Activated CD4-positive, alpha-beta T cell treated with anti-CD3 and anti-CD28 coated beads for 36 hours (primary cell): ENCODE data around the gene COL4A1. TPM values are rescaled to one million over a fixed set of nuclear protein-coding genes. Genes with fewer than 3 reads are reported as not detected.

ENCODE experiments used
- ATAC-seq: fragments of 200-7000 bp; cut with Tn5 transposase; one replicate; pipeline ENCODE4 v1.10.0; 2021; ENCODE audit warnings: mild to moderate bottlenecking, moderate library complexity
- CTCF ChIA-PET: fragments of 350-600 bp; sonication (Branson Sonifier 250); formaldehyde crosslinking; loops from one replicate; lab custom pipeline; 2021; ENCODE audit warnings: antibody characterized with exemption; lab: Charles Lee
- POLR2A ChIA-PET: fragments of 350-600 bp; sonication (Branson Sonifier 250); formaldehyde crosslinking; loops from one replicate; lab custom pipeline; 2021; ENCODE audit warnings: antibody characterized with exemption, inconsistent platforms; lab: Charles Lee
- DNase-seq: peaks from one replicate; pipeline ENCODE4 v3.0.0-alpha.2; 2020
- H3K27ac Mint-ChIP-seq: one replicate; pipeline ENCODE4 v1.8.0; 2021; ENCODE audit warnings: mixed read lengths
- H3K27me3 Mint-ChIP-seq: one replicate; pipeline ENCODE4 v1.8.0; 2021; ENCODE audit warnings: mixed read lengths
- H3K36me3 Mint-ChIP-seq: one replicate; pipeline ENCODE4 v1.8.0; 2021; ENCODE audit warnings: low read depth, mixed read lengths
- H3K4me1 Mint-ChIP-seq: one replicate; pipeline ENCODE4 v1.8.0; 2021; ENCODE audit warnings: mixed read lengths
- H3K4me3 Mint-ChIP-seq: one replicate; pipeline ENCODE4 v1.8.0; 2021; ENCODE audit warnings: mild to moderate bottlenecking, moderate library complexity, mixed read lengths
- H3K9me3 Mint-ChIP-seq: one replicate; pipeline ENCODE4 v1.8.0; 2021; ENCODE audit warnings: low read depth, mixed read lengths
- intact Hi-C, 2 experiments: fragments of 100-400 bp; cut with DNase I in 1 of 2; cut with micrococcal nuclease in 1 of 2; formaldehyde crosslinking; loops; one replicate each; pipeline versions ENCODE4 v1.14.2 to v1.15.1; 2022 to 2024; cut with DNase I, micrococcal nuclease
- microRNA-seq: library from miRNA; unstranded; fragments of <30 nt; microRNA quantifications from one replicate; pipeline ENCODE4 v1.2.0, GENCODE V29; 2021; ENCODE audit warnings: borderline replicate concordance
- total RNA-seq, 2 experiments: library from RNA; stranded (reverse); gene quantifications; one replicate each; pipeline ENCODE4 v1.2.3, GENCODE V29; 2021

COL4A1 gene
- total RNA-seq, 2 experiments from 2014 or later, result 0.14 TPM; not detected in 1

GRCh38 chr13:110102053-110102452, 204.9 kb downstream of the COL4A1 start:
- Mint-ChIP-seq H3K36me3 (no peaks in the 10 kb centered on the region), H3K27ac (no peak overlapping the region), H3K4me3 (no peak overlapping the region), H3K4me1 (no peaks in the 10 kb centered on the region), H3K27me3 (peaks cover 2% of the 10 kb centered on the region), H3K9me3 (peaks cover 20% of the 10 kb centered on the region)
- POLR2A ChIA-PET, result no interaction called here
- CTCF ChIA-PET, result no interaction called here
- DNase-seq (no peak), ATAC-seq (no peak)
- intact Hi-C loops, result no loop called here

- Mint-ChIP-seq H3K36me3 (no peaks in the 10 kb centered on the region), H3K9me3 (peaks cover 20% of the 10 kb centered on the region), H3K27me3 (no peaks in the 10 kb centered on the region), H3K27ac (no peak overlapping the region), H3K4me3 (no peak overlapping the region), H3K4me1 (no peaks in the 10 kb centered on the region)
- DNase-seq, result no peak
- ATAC-seq, result no peak
- intact Hi-C loops, result no loop called here
- POLR2A ChIA-PET, result no interaction called here
- CTCF ChIA-PET, result no interaction called here
Observed at GRCh38 chr13:110099922-110100321, 207.0 kb downstream of the COL4A1 start.

Small RNAs within 50 kb of the gene (microRNA-seq; reads per million reads assigned to microRNA genes)
- gene MIR8073, result not detected

Other genes starting within 250 kb of the COL4A1 start
- not detected for gene COL4A2, start 127 bp upstream of the COL4A1 start, total RNA-seq